A549 (cell line): ENCODE results near the gene SPATA13. TPM values are rescaled to one million over a fixed set of nuclear protein-coding genes. Genes with fewer than 3 reads are reported as not detected.

Experiments
- ATAC-seq, 2 experiments: fragments of 200-7000 bp in 1 of 2; fragments of >200 bp in 1 of 2; cut with Nextera tagmentation in 1 of 2; cut with Tn5 transposase in 1 of 2; 3 replicates each; pipeline versions ENCODE4 v1.8.0 to v1.9.1; 2018 to 2020; ENCODE audit warnings: mild to moderate bottlenecking in 1 of 2, moderate library complexity in 1 of 2
- CTCF ChIA-PET: fragments of 300-600 bp; sonication (Branson Sonifier 250); formaldehyde crosslinking; extraction: SDS; loops from one replicate; lab custom pipeline; 2021; ENCODE audit warnings: antibody characterized with exemption, inconsistent platforms; lab: Yijun Ruan, JAX
- POLR2A ChIA-PET: fragments of 350-600 bp; formaldehyde crosslinking; extraction: SDS; loops from one replicate; lab custom pipeline; 2021; ENCODE audit warnings: antibody characterized with exemption, inconsistent platforms; lab: Yijun Ruan, JAX
- DNase-seq, 2 experiments: peaks; one replicate each; pipeline versions ENCODE4 v3.0.0 to v3.0.0-alpha.2; 2011 to 2016; ENCODE audit warnings: low read depth in 1 of 2, low spot score in 1 of 2
- FAIRE-seq: peaks from 2 replicates; lab custom pipeline; 2011; peaks lifted over from hg19 to GRCh38; lab: Jason Lieb, UNC
- H3K27ac ChIP-seq, 2 experiments: fragments of >200 bp; sonication (Bioruptor Twin); formaldehyde crosslinking; 3 replicates each; pipeline ENCODE4 v1.5.1; 2016 to 2017
- H3K4me1 ChIP-seq: fragments of >200 bp; sonication (Bioruptor Twin); formaldehyde crosslinking; 3 replicates; pipeline ENCODE4 v1.6.1; 2016
- H3K4me2 ChIP-seq: fragments of >200 bp; sonication (Bioruptor Twin); formaldehyde crosslinking; 3 replicates; pipeline ENCODE4 v1.6.1; 2016
- H3K4me3 ChIP-seq: fragments of >200 bp; sonication (Bioruptor Twin); formaldehyde crosslinking; 3 replicates; pipeline ENCODE4 v1.5.1; 2016
- H3K9me3 ChIP-seq: fragments of >200 bp; sonication (Bioruptor Twin); formaldehyde crosslinking; 3 replicates; pipeline ENCODE4 v1.6.1; 2016
- ATOH8 ChIP-seq: fragments of 250-450 bp; sonication (Bioruptor Pico); IDR thresholded peaks from 2 replicates; pipeline ENCODE4 v1.5.0; 2020; ENCODE audit warnings: low read depth, mild to moderate bottlenecking, moderate library complexity
- BHLHE40 ChIP-seq: IDR thresholded peaks from 2 replicates; pipeline ENCODE4 v1.6.1; 2012; ENCODE audit warnings: low read depth, low read length, inconsistent platforms
- CBX2 ChIP-seq: fragments of 200-600 bp; sonication (generic); IDR thresholded peaks from 2 replicates; pipeline ENCODE4 v1.6.1; 2016; ENCODE audit warnings: low read depth, mild to moderate bottlenecking, borderline replicate concordance
- CEBPB ChIP-seq, 2 experiments: fragments of >200 bp in 1 of 2; sonication (Bioruptor Twin) in 1 of 2; formaldehyde crosslinking in 1 of 2; IDR thresholded peaks; 2 replicates each; pipeline ENCODE4 v1.6.1; 2012 to 2016
- CHD2 ChIP-seq: fragments of 150-350 bp; IDR thresholded peaks from 2 replicates; pipeline ENCODE4 v1.6.1; 2014; ENCODE audit warnings: low read length; ENCODE audit not compliant: partially characterized antibody
- EHF ChIP-seq: fragments of 250-450 bp; sonication (Bioruptor Pico); IDR thresholded peaks from 2 replicates; pipeline ENCODE4 v1.5.0; 2020; ENCODE audit warnings: mild to moderate bottlenecking
- EP300 ChIP-seq, 2 experiments: fragments of >200 bp; sonication (Bioruptor Twin); formaldehyde crosslinking; IDR thresholded peaks; 2 replicates in 1 of 2; 3 replicates in 1 of 2; pipeline ENCODE4 v1.6.1; 2016 to 2017
- FOSL2 ChIP-seq, 2 experiments: fragments of 450-650 bp in 1 of 2; fragments of >200 bp in 1 of 2; sonication (Bioruptor Twin) in 1 of 2; formaldehyde crosslinking; IDR thresholded peaks; 2 replicates each; pipeline versions ENCODE4 v1.5.0 to v1.6.1; 2016 to 2020; ENCODE audit warnings: mild to moderate bottlenecking in 1 of 2, moderate library complexity in 1 of 2
- FOXS1 ChIP-seq: fragments of 250-450 bp; sonication (Bioruptor Pico); IDR thresholded peaks from 2 replicates; pipeline ENCODE4 v1.5.0; 2020; ENCODE audit warnings: mild to moderate bottlenecking, moderate library complexity
- HEYL ChIP-seq: fragments of 250-450 bp; sonication (Bioruptor Pico); IDR thresholded peaks from 2 replicates; pipeline ENCODE4 v1.8.0; 2021; ENCODE audit warnings: mild to moderate bottlenecking, moderate library complexity
- HOXB5 ChIP-seq: fragments of 250-450 bp; sonication (Bioruptor Pico); IDR thresholded peaks from 2 replicates; pipeline ENCODE4 v1.5.0; 2020; ENCODE audit warnings: mild to moderate bottlenecking, moderate library complexity
- KDM1A ChIP-seq: fragments of 200-600 bp; sonication (generic); IDR thresholded peaks from 2 replicates; pipeline ENCODE4 v1.6.1; 2016; ENCODE audit warnings: low read depth, mild to moderate bottlenecking
- KDM5A ChIP-seq: fragments of 200-600 bp; sonication (generic); IDR thresholded peaks from 2 replicates; pipeline ENCODE4 v1.6.1; 2016; ENCODE audit warnings: antibody characterized with exemption, mild to moderate bottlenecking
- MAZ ChIP-seq: fragments of 150-350 bp; IDR thresholded peaks from 2 replicates; pipeline ENCODE4 v1.6.1; 2014; ENCODE audit warnings: antibody characterized with exemption, low read depth, low read length, borderline replicate concordance
- NR3C1 ChIP-seq: fragments of >200 bp; sonication (Bioruptor Twin); formaldehyde crosslinking; IDR thresholded peaks from 3 replicates; pipeline ENCODE4 v1.6.1; 2017
- RARB ChIP-seq: fragments of 250-450 bp; sonication (Bioruptor Pico); IDR thresholded peaks from 2 replicates; pipeline ENCODE4 v1.8.0; 2021; ENCODE audit warnings: mild to moderate bottlenecking, moderate library complexity
- RCOR1 ChIP-seq: fragments of 150-350 bp; IDR thresholded peaks from 2 replicates; pipeline ENCODE4 v1.6.1; 2014; ENCODE audit warnings: antibody characterized with exemption, low read length, low read depth
- SMC3 ChIP-seq: fragments of >200 bp; sonication (Bioruptor Twin); formaldehyde crosslinking; IDR thresholded peaks from 3 replicates; pipeline ENCODE4 v1.6.1; 2018; ENCODE audit warnings: inconsistent platforms
- SREBF2 ChIP-seq: fragments of 450-650 bp; IDR thresholded peaks from 2 replicates; pipeline ENCODE4 v1.6.1; 2014; ENCODE audit warnings: mild to moderate bottlenecking, moderate library complexity
- TP53 ChIP-seq: fragments of 250-450 bp; sonication (Bioruptor Pico); IDR thresholded peaks from 2 replicates; pipeline ENCODE4 v1.5.0; 2021; ENCODE audit warnings: mild to moderate bottlenecking, moderate library complexity
- ZNF302 ChIP-seq: fragments of 250-450 bp; sonication (Bioruptor Pico); IDR thresholded peaks from 2 replicates; pipeline ENCODE4 v1.9.0; 2021; ENCODE audit warnings: inconsistent platforms, mild to moderate bottlenecking, moderate library complexity
- ZSCAN20 ChIP-seq: fragments of 250-450 bp; sonication (Bioruptor Pico); IDR thresholded peaks from 2 replicates; pipeline ENCODE4 v1.8.0; 2022; ENCODE audit warnings: mild to moderate bottlenecking, moderate library complexity
- WGBS: methylation state at CpG from one replicate; pipeline ENCODE4 v1.1.6; 2017; ENCODE audit errors: missing lambda C conversion rate; 5-methylcytosine and 5-hydroxymethylcytosine counted together
- polyA plus RNA-seq, 4 experiments: library from polyadenylated mRNA; depleted of rRNA in 3 of 4; stranded (reverse); fragments of >200 nt; fragmentation: RNase III in 1 of 4; extraction: RNeasy Plus Mini Kit Qiagen cat#74134 plus additional on column Dnase treatment in 1 of 4; gene quantifications; 2 replicates in 3 of 4; 3 replicates in 1 of 4; pipeline ENCODE4 v1.2.3, GENCODE V29; 2011 to 2017
- TF ChIP-seq, protein P1 (sequence below): IDR thresholded peaks from 2 replicates; pipeline ENCODE4 v1.6.1; 2012
- TF ChIP-seq, protein P2 (sequence below): fragments of >200 bp; sonication (Bioruptor Twin); formaldehyde crosslinking; IDR thresholded peaks from 3 replicates; pipeline ENCODE4 v1.6.1; 2016

Gene SPATA13
- polyA plus RNA-seq, 2 of the 4 experiments (the other 2 are of a cell fraction), result 3.1 to 6.3 TPM

DNA sequence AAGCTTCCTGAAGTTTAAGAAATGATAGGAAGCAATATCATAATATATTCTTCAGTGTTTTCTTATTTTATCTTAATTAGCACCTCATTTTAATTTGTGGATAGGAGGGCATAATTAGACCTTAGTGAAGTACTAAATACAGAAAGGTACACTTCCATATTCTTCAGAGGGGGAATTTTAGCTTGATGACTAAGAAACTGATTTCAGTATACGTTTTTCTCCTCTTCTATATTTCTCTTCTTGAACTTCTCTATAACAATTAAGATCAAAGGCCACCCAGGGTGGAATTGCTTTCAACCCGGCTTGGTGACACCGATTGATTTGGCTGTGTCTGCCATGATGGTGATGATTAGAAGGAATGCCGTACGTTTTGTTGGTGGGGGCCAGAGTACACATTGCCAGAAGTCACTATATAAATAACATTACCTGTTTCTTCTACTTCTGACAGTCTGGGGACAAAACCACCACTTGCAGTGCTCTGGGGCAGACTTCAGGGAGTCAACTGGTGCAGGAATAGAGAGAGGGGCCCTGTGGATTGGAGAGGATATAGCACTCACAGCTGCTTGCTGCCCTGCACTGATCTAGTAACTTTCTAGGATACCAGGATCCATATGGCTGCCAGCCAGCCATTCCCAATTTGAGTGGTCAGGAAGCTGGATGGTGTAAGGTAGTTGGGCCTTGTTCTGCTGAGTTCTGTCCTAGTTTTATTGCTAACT lies 73.8 kb downstream of the SPATA13 start:
- FAIRE-seq, result no peak
- H3K27ac ChIP-seq, result no peak overlapping the region
- no peaks in the 10 kb centered on the region for H3K9me3 ChIP-seq
- POLR2A ChIA-PET, result no interaction called here
- H3K4me3 ChIP-seq, result no peak overlapping the region
- no peak for TF ChIP-seq SMC3
- no peak for TF ChIP-seq EHF
- no peak for TF ChIP-seq KDM1A
- TF ChIP-seq, protein P1, sequence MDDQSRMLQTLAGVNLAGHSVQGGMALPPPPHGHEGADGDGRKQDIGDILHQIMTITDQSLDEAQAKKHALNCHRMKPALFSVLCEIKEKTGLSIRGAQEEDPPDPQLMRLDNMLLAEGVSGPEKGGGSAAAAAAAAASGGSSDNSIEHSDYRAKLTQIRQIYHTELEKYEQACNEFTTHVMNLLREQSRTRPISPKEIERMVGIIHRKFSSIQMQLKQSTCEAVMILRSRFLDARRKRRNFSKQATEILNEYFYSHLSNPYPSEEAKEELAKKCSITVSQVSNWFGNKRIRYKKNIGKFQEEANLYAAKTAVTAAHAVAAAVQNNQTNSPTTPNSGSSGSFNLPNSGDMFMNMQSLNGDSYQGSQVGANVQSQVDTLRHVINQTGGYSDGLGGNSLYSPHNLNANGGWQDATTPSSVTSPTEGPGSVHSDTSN, result no peak
- no peak for TF ChIP-seq HEYL (CRISPR knock-in tag)
- TF ChIP-seq TP53 (CRISPR knock-in tag), result no peak
- no peak for TF ChIP-seq CHD2
- no peak for TF ChIP-seq ATOH8 (CRISPR knock-in tag)
- CTCF ChIA-PET, result interaction anchor here (0.7 to 3.1 kb wide), 5 partner anchors 11 to 214 kb away, joined by 3 to 18 read pairs (median 4); no protein-coding TSS in a partner anchor
- DNase-seq, result no peak
- WGBS, result 88% methylated on average over 4 of the region's 5 CpGs
- ATAC-seq, result no peak
- H3K4me2 ChIP-seq, result no peak overlapping the region
- H3K4me1 ChIP-seq, result no peaks in the 10 kb centered on the region

DNA sequence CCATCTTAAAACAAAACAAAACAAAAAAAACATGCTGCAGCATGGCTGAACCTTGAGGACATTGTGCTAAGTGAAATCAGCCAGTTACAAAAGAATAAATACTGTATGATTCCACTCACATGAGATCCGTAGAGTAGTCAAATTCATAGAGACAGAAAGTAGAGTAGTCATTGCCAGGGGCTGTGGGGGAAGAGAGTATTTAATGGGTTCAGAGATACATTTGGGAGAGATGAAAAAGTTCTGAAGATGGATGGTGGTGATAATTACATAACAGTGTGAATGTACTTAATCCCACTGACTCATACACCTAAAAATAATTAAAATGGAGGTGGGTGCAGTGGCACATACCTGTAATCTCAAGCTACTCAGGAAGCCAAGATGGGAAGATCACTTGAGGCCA lies 76.8 kb downstream of the SPATA13 start:
- DNase-seq (no peak), FAIRE-seq (no peak), ATAC-seq (no peak)
- CTCF ChIA-PET, result no interaction called here
- Histone ChIP-seq H3K4me3 (no peak overlapping the region), H3K4me2 (no peak overlapping the region), H3K4me1 (no peaks in the 10 kb centered on the region), H3K9me3 (no peaks in the 10 kb centered on the region), H3K27ac (no peak overlapping the region)
- TF ChIP-seq SREBF2 (no peak), FOXS1 (no peak), CBX2 (no peak), CEBPB (IDR thresholded peaks at IDR 0.05) (no peak), EP300 (IDR thresholded peaks at IDR 0.05) (no peak), KDM5A (no peak), FOSL2 (IDR thresholded peaks at IDR 0.05) (no peak), FOSL2 (CRISPR knock-in tag; IDR thresholded peaks at IDR 0.05) (no peak), BHLHE40 (no peak), MAZ (no peak), HOXB5 (CRISPR knock-in tag) (no peak), RCOR1 (no peak), ZNF302 (no peak), NR3C1 (no peak), ZSCAN20 (CRISPR knock-in tag) (no peak), RARB (CRISPR knock-in tag) (no peak)
- TF ChIP-seq, protein P2, sequence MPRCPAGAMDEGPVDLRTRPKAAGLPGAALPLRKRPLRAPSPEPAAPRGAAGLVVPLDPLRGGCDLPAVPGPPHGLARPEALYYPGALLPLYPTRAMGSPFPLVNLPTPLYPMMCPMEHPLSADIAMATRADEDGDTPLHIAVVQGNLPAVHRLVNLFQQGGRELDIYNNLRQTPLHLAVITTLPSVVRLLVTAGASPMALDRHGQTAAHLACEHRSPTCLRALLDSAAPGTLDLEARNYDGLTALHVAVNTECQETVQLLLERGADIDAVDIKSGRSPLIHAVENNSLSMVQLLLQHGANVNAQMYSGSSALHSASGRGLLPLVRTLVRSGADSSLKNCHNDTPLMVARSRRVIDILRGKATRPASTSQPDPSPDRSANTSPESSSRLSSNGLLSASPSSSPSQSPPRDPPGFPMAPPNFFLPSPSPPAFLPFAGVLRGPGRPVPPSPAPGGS, result no peak
- 100% methylated on average over 1 of the region's 1 CpG for WGBS
- POLR2A ChIA-PET, result no interaction called here
